ENCODE measurements around the gene ANKRD10. TPM values are rescaled to one million over a fixed set of nuclear protein-coding genes. Genes with fewer than 3 reads are reported as not detected.

Gene ANKRD10
- total and polyA plus RNA-seq, 10 of the 15 experiments (the other 5 are each of a cell fraction or from before 2014, with no cell fraction given), result 47.1 to 199 (median 97.2) TPM

DNA sequence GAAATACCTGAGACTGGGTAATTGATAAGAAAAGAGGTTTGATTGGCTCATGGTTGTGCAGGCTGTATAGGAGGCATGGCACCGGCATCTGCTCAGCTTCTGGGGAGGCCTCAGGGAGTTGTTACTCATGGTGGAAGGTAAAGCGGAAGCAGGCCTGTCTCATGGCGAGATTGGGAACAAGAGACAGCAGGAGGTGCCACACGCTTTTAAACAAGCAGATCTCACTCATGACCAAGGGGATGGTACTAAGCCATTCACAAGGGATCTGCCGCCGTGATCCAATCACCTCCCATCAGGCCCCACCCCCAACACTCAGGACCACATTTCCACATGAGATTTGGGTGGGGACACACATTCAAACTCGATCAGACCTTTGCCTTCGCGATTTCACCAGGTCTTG, 86.2 kb downstream of the ANKRD10 start:
- FAIRE-seq, result no peak
- Histone ChIP-seq H3K9me3 (replicated peaks; ENCODE audit: control insufficient read depth, insufficient read depth, low read length) (no peaks in the 10 kb centered on the region), H4K20me1 (ENCODE audit: control insufficient read depth, insufficient read depth) (no peaks in the 10 kb centered on the region), H3K36me3 (ENCODE audit: control insufficient read depth in 2 of 2, insufficient read depth in 2 of 2, low read length in 1 of 2) (no peaks in the 10 kb centered on the region), H3K4me3 (no peak overlapping the region), H3K9ac (ENCODE audit: control insufficient read depth, insufficient read depth, low read length) (no peak overlapping the region), H3K4me2 (ENCODE audit: control insufficient read depth, insufficient read depth) (no peak overlapping the region), H3K4me1 (ENCODE audit: control insufficient read depth, insufficient read depth, low read length) (no peaks in the 10 kb centered on the region), H3K27me3 (replicated peaks in 1 of 2; ENCODE audit: control insufficient read depth in 2 of 2, insufficient read depth in 2 of 2, low read length in 1 of 2) (no peaks in the 10 kb centered on the region), H3K79me2 (ENCODE audit: control insufficient read depth, insufficient read depth, low read length) (no peaks in the 10 kb centered on the region), H2AFZ (ENCODE audit: control insufficient read depth, low read depth, low read length) (no peak overlapping the region), H3K27ac (ENCODE audit: control insufficient read depth, insufficient read depth) (no peak overlapping the region)
- TF ChIP-seq USF2 (IDR thresholded peaks at IDR 0.05; ENCODE audit: borderline replicate concordance, low read depth, low read length) (no peak), RELB (IDR thresholded peaks at IDR 0.05; ENCODE audit: low read depth) (no peak), SMC3 (IDR thresholded peaks at IDR 0.05; ENCODE audit: borderline replicate concordance, low read length) (peak; percentile 14; the same call in 1 of the 2 replicates), BACH1 (IDR thresholded peaks at IDR 0.05; ENCODE audit: borderline replicate concordance) (no peak), CHD1 (IDR thresholded peaks at IDR 0.05; ENCODE audit: low read depth, low read length) (no peak), SREBF2 (IDR thresholded peaks at IDR 0.05; ENCODE audit: low read length) (no peak), ZBED1 (IDR thresholded peaks at IDR 0.05; ENCODE audit: borderline replicate concordance) (no peak), KDM1A (IDR thresholded peaks at IDR 0.05; ENCODE audit: borderline replicate concordance) (no peak), RELA (IDR thresholded peaks at IDR 0.05; ENCODE audit: borderline replicate concordance, partially characterized antibody) (no peak), RFX5 (IDR thresholded peaks at IDR 0.05; ENCODE audit: low read depth, low read length) (no peak)
- TF ChIP-seq, protein P1, sequence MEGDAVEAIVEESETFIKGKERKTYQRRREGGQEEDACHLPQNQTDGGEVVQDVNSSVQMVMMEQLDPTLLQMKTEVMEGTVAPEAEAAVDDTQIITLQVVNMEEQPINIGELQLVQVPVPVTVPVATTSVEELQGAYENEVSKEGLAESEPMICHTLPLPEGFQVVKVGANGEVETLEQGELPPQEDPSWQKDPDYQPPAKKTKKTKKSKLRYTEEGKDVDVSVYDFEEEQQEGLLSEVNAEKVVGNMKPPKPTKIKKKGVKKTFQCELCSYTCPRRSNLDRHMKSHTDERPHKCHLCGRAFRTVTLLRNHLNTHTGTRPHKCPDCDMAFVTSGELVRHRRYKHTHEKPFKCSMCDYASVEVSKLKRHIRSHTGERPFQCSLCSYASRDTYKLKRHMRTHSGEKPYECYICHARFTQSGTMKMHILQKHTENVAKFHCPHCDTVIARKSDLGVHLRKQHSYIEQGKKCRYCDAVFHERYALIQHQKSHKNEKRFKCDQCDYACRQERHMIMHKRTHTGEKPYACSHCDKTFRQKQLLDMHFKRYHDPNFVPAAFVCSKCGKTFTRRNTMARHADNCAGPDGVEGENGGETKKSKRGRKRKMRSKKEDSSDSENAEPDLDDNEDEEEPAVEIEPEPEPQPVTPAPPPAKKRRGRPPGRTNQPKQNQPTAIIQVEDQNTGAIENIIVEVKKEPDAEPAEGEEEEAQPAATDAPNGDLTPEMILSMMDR (IDR thresholded peaks at IDR 0.05 in 2 of 3, conservative IDR thresholded peaks at IDR 0.05 in 1 of 3; ENCODE audit: control insufficient read depth in 2 of 3, extremely low read depth in 1 of 3, insufficient read depth in 1 of 3, low read depth in 3 of 3, low read length in 3 of 3), result 0 out of 6 replicates have a peak, but pooled peaks of 1 of the 3 experiments have one; percentile 7
- TF ChIP-seq, protein P2, sequence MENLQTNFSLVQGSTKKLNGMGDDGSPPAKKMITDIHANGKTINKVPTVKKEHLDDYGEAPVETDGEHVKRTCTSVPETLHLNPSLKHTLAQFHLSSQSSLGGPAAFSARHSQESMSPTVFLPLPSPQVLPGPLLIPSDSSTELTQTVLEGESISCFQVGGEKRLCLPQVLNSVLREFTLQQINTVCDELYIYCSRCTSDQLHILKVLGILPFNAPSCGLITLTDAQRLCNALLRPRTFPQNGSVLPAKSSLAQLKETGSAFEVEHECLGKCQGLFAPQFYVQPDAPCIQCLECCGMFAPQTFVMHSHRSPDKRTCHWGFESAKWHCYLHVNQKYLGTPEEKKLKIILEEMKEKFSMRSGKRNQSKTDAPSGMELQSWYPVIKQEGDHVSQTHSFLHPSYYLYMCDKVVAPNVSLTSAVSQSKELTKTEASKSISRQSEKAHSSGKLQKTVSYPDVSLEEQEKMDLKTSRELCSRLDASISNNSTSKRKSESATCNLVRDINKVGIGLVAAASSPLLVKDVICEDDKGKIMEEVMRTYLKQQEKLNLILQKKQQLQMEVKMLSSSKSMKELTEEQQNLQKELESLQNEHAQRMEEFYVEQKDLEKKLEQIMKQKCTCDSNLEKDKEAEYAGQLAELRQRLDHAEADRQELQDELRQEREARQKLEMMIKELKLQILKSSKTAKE (IDR thresholded peaks at IDR 0.05; ENCODE audit: low read depth, poor library complexity, severe bottlenecking), result no peak
- POLR2A ChIA-PET, result no interaction called here
- BruUV-seq (replicated peaks), result no TSS peak
- in situ Hi-C loops (cut with MboI), result no loop called here
- SMC1A ChIA-PET (ENCODE audit: uncharacterized antibody, unreplicated experiment), result interaction anchor here (0.6 to 1.7 kb wide), 2 partner anchors 221 to 565 kb away, joined by 3 read pairs; no protein-coding TSS in a partner anchor
- RAD21 ChIA-PET (ENCODE audit: unreplicated experiment), result no interaction called here
- no peak for DNase-seq (ENCODE audit: low read depth, low spot score)
- peak; percentile 34; the same call in 1 of the 3 replicates for ATAC-seq
- intact Hi-C loops (cut with micrococcal nuclease; ENCODE audit: unreplicated experiment), result no loop called here
- CTCF ChIA-PET, result interaction anchor here (1.2 kb wide), 1 partner anchor 239 kb away, joined by 3 read pairs; no protein-coding TSS in a partner anchor
- 73% methylated on average over 9 of the region's 9 CpGs for WGBS (ENCODE audit: insufficient coverage, insufficient replicate concordance, low lambda C conversion rate, missing lambda C conversion rate)
